NCI-H1092 treated with DMSO at 0.1 percent for 48 hours (cell line): ENCODE data around the gene CDK5.
"Not testable (repeated sequence)": the region's sequence is repeated elsewhere in the genome, so short reads cannot be mapped to it uniquely, and the experiment has no call there.

Source experiments
- DNase-seq: peaks from one replicate; lab custom pipeline; 2025; lab: John Stamatoyannopoulos, UW

Gene CDK5

DNA sequence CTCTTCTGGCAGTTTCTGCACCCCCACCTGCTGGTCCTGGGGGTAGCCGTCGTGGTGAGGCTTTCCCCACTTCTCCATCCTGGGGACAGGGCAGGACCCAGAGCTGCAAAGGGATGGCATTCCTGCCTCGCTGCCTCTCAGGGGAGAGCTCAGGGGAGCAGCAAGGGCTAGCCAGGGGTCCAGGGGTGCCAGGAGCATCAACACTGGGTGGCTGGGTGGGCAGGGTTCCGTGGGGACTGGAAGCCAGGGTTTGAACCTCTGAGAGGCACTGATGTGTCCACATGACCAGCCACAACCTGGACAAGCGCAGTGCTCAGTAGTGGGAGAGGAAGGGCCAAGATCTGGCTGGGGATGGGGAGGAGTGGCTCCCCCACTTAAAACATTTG lies 23.8 kb downstream of the CDK5 start:
- no peak for DNase-seq

DNA sequence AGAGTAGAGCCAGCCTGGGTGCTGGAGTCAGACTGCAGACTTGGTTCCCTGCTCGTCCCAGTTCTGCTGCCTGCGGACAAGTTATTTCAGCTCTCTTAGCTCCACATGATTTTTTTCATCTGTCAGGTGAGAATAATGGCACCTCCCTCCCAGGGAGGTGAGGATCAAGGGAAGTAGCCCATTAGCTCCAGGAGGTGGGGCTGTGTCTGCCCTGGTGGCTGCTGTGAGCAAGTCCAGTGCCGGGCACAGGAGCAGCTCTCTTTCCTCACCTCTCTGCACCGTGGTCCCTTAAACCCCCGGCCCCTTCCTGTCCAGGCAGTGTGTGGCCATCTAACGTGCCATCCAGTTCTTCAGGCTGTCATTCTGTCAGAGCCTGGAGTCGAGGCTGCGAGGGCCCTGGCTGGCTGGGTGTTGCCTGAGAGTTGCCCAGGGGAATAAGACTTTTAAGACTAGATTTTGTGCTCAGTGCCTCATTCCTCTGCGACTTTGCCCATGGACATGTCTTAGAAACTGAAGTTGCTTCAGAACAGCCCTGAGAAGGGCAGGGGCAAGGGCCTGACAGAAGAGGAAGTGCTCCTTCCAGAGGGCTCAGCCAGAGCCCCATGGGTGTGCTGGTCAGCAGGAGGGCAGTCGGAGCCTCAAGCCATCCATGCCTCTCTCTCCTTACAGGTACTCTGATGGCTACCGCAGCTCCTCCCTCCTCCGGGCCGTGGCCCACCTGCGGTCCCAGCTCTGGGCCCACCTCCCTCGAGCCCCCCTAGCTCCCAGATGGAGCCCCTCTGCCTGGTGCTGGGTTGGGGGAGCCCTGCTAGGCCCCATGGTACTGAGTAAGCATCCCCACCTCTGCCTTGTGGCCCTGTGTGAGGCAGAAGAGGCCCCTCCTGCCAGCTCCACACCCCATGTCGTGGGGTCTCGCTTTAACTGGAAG lies 24.5 kb downstream of the CDK5 start:
- DNase-seq, result no peak

DNA sequence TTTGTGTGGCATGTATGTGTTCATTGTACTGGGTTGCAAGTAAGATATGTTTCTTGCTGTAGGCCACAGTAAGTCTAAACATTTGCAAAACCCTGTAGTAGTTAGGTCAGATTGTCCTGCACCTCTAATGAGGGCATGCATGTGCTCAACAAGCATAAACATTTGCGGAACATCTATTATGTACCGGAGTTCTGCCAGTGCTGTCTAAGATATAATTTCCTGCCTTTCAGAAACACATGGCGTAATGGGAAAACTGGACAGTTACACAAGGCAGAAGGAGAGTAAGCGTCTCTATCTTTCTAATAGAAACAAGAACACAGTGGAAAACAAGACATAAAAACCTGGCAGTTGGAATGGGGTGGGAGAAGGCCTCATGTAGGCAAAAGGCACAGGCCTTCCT lies 26.7 kb downstream of the CDK5 start:
- no peak for DNase-seq

DNA sequence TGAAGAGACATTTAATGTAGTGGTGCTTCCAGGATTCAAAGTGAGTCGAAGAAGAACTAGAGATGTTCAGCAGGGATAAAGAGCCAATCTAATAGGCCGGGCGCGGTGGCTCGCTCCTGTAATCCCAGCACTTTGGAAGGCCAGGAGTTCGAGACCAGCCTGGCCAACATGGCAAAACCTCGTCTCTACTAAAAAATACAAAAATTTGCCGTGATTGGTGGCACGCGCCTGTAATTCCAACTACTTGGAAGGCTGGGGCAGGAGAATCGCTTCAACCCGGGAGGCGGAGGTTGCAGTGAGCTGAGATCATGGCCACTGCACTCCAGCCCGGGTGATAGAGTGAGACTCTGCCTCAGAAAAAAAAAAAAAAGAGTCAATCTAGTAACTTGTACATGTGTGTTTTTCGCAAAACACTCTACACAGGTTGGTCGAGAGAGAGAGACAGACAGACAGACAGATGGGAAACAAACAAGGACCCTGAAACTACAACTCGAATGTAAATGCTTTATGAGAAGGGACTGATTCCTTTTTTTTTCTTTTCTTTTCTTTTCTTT lies 28.7 kb downstream of the CDK5 start:
- DNase-seq, result no peak

DNA sequence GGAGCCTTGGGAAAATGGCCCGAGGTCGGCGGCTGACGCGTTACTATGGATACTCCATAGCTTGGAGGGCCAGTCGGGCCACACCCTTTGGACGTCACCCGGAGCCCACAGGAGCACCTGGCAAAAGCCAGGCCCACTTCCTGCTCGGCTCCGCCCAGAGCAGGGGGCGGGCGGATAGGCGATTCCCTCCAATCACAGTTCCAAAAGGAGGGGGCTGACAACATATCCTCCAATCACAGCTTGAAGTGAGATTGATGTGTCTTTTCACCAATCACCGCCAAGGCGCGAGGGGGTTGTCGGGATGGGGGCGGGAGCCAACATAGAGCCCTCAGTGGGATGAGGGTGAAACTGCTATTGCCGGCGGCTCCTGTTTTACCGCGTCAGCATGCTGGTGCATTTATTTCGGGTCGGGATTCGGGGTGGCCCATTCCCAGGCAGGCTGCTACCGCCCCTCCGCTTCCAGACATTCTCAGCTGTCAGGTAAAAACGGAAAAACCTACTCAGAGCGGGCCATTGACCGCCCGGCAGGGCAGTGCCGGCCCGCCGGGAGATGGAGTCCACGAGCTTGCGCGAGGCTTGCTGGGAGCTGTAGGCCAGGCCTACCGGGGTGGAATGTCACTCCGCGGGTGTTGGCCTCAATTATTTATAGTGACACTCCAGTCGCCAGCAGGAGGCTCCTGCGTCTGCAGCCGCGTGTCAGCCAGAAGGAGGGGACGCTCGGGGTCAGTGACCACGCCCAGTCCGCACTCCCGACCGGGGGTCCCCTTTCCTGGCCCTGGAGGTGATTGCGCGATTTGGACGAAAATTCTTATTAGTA lies 29.4 kb downstream of the CDK5 start, which contains the start of gene ABCB8:
ABCB8 (plus strand) TSS at position 320 of the 817 bp plus-strand sequence; CDS start at position 386, 66 bp downstream.
- DNase-seq, result peak; percentile 99

DNA sequence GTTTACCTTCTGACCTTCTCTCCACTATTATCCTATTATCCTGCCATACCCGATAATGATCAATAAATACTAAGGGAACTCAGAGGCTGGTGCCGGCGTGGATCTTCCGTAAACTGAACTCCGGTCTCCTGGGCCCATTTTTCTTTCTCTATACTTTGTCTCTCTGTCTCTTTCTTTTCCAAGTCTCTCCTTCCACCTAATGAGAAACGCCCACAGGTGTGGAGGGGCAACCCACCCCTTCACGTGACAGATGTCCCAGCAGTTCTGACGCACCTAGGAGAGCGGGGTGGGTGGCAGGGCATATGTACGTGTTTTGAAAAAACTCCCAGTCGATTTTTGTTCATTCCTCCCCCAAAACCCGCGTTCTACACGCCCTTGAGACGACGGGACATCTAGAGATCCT lies 30.0 kb downstream of the CDK5 start:
- DNase-seq, result not testable (repeated sequence)

DNA sequence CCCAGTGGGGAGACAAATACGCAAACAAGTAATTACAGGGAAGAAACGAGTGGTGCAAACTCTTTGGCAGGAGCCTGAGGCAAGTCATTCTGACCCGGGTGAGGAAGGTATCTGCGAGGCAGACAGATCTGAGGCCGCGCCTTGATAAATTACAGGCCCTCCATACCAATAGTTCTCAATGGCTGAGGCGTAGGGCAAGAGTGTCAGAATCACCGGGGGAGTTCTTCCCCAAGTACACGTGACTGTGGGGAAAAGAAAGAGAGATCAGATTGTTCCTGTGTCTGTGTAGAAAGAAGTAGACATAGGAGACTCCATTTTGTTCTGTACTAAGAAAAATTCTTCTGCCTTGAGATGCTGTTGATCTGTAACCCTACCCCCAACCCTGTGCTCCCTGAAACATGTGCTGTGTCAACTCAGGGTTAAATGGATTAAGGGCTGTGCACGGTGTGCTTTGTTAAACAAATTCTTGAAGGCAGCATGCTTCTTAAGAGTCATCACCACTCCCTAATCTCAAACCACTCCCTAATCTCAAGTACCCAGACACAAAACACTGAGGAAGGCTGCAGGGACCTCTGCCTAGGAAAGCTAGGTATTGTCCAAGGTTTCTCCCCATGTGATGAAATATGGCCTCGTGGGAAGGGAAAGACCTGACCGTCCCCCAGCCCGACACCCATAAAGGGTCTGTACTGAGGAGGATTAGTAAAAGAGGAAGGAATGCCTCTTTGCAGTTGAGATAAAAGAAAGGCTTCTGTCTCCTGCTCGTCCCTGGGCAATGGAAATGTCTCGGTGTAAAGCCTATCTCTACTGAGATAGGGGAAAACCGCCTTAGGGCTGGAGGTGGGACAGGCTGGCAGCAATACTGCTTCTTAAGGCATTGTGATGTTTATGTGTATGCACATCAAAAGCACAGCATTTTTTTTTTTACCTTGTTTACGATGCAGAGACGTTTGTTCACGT lies 30.6 kb downstream of the CDK5 start:
- DNase-seq, result not testable (repeated sequence)

DNA sequence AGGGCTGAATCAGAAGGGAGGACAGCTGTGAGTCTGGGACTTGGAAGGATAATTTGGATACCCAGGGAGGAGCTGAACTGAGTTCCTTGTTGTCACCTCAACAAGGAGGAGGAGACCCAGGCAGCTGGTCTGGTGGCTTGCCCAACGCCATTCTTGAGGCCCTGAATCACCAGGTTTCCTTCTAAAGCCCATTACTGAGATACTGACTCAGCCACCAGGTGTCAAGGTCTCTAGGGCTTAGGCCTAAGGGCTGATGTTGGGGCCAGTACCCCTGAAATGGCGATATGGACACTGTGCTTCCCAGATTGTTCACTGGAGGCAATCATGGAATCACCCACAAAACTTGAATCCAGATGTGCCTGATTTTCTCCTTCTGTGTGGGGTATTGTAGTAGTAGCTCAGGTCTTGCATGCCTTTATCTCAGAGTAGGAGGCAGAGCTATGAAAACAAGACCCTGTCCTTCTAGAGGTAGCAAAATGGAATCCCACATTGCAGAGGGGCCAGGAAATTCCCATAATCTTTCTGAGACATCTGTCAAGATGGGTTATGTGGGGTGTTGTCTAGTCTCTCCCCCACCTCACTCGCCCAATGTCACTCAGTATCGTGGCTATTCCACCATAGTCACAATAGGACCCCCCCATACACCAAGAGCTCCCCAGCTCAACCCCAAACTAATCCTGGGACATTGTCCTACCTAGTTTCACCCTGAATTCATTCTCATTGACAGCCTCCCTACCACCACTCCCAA lies 31.6 kb downstream of the CDK5 start:
- DNase-seq, result no peak

DNA sequence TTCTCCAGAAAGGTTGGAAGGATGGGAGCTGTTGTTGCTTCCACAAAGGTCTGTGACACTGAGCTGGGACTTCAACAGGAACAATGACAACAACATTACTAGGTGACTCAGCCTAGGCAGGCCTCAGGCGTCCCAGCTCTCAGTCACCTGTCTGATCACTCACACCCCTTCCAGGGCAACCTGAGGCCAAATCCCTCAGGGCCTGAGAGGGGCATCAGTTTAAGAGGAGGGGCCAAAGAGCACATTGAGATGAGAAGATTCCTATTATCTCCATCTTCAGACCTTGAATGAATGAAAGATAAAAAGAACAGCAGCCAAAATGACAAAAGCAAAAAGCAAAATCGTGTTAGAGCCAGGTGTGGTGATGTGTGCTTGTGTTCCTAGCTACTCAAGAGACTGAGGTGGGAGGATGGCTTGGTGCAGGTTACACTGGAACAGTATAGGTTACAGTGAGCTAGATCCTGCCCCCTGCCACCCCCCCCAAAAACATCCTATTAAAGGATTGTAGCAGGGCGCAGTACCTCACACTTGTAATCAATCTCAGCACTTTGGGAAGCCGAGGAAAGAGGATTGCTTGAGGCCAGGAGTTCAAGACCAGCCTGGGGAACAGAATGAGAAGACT lies 33.2 kb downstream of the CDK5 start, which contains the start of gene ATG9B:
ATG9B (minus strand) TSS at position 60 of the 622 bp plus-strand sequence. CDS start 71 bp downstream, outside the sequence.
- DNase-seq, result no peak

DNA sequence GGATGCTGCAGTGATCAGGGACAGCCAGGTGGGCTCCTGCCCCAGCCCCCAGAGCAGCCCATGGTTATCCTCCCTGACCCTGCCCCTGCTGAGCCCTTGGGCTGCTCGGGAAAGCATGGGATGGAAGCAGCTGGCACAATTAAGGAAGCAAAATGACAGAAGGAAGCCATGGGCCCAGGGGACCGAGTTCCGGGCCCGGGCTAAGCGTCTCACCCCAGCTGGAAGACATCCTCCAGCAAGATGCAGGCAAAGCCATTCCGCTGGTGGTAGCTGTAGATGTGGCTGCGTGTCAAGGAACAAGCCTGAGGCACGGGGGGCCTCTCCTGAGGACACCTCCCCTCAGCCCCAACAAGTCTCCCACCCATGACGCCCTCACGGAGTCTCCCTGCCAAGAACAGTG lies 34.5 kb downstream of the CDK5 start:
- DNase-seq, result no peak

DNA sequence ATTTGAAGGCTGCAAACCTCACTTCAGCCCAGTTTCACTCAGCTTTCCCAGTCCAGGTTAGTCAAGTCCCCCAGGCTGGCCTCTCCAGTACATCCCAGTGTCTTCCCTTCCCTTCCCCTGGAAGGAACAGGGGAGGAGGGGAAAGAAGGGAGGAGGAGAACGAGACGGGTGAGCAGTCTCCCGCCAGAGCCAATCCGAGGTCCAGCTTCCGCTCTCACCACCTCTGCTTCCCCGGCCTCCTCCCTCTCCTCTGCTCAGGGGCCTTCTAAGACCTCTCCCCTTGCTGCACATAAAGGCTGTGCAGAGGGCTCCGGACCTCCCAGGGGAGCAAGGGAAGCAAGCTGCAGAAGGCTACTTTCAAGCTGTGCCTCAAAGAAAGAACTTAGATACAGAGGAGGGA lies 37.5 kb downstream of the CDK5 start:
- DNase-seq, result no peak

DNA sequence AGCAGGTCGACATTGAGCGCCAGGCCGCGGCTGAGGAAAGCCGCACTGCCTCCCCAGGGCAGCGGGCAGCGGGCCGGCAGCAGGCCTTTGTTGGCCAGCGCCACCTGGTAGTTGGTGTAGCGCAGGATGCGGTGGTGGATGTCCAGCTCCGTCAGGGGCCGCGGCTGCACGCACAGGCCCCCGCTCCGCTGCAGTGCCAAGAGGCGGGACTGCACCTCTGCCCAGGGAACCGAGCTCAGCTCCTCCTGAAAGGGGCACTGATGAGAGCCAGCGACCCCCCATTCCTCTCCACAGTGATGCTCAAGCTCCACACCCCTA lies 38.6 kb downstream of the CDK5 start:
- no peak for DNase-seq

DNA sequence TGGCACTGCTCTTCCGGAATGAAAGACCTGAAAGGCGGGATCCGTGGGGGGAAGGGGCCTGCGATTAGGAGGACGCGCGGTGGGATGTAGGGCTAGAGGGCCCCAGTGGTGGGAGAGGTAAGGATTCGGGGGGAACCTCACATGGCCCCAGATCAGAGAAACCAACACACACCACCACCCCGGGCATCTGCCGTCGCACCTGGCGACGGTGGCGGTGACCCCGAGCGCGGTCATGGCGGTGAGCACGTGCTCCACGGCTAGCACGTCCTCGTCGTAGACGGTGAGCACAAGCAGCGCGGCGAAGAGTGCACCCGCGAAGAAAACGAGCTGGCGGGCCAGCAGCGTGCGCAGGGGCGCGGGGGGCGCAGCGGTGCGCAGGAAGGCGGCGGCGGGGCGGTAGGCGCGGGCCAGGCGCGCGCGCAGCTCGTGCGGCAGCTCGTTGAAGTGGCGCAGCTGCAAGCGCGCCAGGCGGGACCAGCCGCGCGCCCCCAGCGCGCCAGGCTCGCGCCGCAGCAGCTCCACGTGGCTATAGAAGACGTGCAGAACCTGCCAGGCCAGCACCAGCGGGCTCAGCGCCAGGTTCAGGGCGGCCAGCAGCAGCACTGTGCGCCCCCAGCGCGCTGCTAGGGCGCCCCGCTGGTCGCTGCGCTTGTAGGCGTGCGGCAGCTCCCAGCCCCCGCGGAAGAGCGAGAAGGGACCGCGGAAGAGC lies 39.1 kb downstream of the CDK5 start:
- peak; percentile 58 for DNase-seq

DNA sequence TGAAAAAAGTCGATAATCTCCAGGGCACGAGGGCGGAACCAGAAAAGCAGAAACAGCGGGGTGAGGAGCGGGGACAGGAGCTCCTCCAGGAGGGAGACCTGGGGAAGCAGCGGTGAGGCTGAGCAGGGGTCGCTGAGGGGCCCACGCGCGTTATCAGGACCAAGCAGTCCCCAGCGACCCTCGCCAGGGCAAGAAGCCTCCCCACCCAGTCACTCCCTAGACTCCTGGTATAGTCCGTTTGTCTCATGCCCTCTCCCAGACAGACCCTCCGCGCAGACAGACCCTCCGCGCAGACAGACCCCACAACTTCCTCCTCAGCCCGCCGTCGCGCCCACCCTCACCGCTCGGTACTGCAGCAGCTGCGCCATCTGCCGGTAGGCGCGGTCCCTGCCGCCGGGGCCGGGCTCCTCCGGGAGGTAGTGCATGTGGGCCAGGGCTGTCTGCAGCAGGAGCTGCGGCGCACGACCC lies 39.7 kb downstream of the CDK5 start:
- peak; percentile 73 for DNase-seq

DNA sequence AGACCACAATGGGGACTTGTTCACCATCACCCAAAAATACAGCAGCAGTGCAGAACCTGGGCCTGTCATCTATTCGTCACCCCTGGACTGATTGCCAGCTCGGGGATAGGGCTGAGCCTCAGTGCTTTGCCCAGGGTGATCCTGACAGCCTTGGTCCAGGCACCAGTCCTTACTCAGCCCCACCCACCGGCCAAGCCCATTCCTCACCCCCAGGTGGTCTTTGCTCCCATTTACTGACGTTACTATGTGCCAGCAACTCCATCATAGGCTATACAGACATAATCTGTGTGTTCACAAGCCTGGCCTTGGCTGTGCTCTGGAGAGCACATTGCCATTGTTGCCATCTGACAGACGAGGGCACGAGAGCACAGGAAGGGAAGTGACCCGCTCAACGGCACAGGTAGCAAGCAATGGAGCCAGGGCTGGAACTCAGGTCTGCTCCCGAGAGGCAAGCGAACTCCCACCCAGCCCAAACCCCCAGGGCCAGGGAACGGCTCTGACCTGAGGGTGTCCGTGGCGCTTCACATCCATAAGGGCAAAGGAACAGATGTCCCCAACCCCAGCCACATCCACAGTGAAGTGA lies 40.2 kb downstream of the CDK5 start:
- no peak for DNase-seq

DNA sequence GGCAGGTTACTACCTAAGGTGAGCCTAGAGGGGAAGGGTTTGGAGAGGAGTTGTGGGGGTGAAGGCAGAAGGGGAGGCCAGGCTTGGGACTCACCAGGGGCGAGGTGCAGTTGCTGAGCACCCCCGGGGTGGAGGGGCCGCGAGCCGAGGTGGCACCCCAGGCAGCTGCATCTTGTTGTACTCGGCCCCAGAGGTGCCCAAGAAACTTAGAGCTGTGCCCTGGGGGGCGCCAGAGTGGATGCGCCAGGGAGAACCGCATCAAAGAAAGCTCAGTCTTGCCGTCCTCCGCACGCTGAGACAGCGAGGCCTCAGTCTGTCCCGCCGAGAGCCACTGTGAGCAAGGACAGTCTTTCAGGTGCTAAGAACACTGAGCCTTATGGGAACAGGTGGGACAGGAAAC lies 40.8 kb downstream of the CDK5 start:
- DNase-seq, result no peak

DNA sequence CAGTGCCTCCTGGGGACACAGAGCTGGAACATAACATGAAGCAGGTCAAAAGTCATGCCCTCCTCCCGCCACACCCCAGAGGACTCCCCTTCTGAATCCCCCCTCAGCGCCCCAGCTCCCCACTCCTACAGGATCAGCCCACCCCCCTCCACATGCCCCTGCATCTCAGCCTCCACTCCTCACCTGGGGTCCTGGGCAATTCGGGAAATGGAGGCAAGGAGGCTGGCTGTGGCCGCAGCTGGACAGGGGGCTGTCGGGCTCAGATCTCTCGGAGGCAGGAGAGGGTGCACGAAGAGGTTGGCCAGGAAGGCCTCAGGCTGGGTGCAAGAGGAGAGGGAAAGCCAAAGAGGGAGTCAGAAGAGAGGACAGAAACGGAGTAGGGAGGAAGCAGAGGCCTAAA lies 41.2 kb downstream of the CDK5 start:
- DNase-seq, result no peak

DNA sequence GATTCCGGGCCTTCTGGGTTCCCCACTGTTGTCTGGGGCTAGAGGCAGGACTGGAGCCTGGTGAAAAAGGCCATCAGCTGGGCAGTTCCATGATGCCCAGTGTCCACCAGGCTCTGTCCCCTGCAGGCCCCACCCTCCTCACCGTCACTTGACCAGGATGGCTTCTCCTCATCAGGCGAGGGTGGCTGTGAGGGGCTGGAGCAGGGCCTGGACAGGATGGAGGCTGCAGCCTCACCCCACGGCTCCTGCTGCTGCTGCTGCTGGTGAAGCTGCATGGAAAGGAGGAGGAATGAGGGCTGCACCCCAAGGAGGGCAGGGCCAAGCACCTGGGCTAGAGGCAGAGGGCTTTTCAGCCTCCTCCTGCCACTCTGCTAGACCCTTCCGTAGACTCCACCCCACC lies 41.7 kb downstream of the CDK5 start:
- no peak for DNase-seq

DNA sequence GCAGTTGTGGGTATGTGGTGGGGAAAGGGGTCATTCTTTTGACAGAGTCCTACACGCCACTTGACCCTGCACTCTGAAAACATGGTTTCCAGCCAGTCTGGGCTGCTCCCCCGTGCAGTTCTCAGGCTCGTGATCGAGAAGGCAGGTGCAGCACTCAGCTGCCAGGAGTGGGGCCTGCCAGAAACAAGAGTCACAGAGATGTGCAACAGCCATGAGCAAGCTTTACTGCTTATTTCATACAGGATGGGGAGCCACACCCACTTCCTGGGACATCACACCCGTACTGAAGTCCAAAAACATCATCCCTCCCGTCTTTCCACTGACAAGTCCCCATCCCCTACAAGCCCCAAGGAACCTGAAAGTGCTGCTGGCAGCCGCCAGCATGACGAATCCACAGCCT lies 42.7 kb downstream of the CDK5 start:
- no peak for DNase-seq
